HL-60 (cell line): ENCODE results near the gene COPZ2.
"Not testable (repeated sequence)": the region's sequence is repeated elsewhere in the genome, so short reads cannot be mapped to it uniquely, and the experiment has no call there.

ENCODE experiments used
- DNase-seq, 2 experiments: peaks; one replicate each; pipeline ENCODE4 v3.0.0-alpha.2; 2010 to 2020; ENCODE audit warnings: low read depth in 1 of 2, low spot score in 1 of 2
- H3K27ac ChIP-seq: fragments of 250-450 bp; sonication (Bioruptor Pico); replicated peaks from 2 replicates; pipeline ENCODE4 v1.5.1; 2020; ENCODE audit warnings: mild to moderate bottlenecking, moderate library complexity
- H3K27me3 ChIP-seq: fragments of 250-450 bp; sonication (Bioruptor Pico); 2 replicates; pipeline ENCODE4 v1.5.1; 2021; ENCODE audit warnings: mild to moderate bottlenecking, moderate library complexity; ENCODE audit not compliant: insufficient read depth, poor library complexity, severe bottlenecking
- H3K4me3 ChIP-seq: replicated peaks from 2 replicates; pipeline ENCODE4 v1.5.1; 2011; ENCODE audit warnings: mild to moderate bottlenecking, control low read depth, low read length; ENCODE audit not compliant: insufficient read depth
- CTCF ChIP-seq: IDR thresholded peaks from one replicate; pipeline ENCODE4 v1.5.1; 2011; ENCODE audit warnings: low read length, control low read depth, inconsistent platforms; ENCODE audit not compliant: insufficient read depth
- GABPA ChIP-seq: IDR thresholded peaks from 2 replicates; pipeline ENCODE4 v1.6.1; 2012; ENCODE audit warnings: low read depth
- POLR2AphosphoS5 ChIP-seq: IDR thresholded peaks from 2 replicates; pipeline ENCODE4 v1.6.1; 2012; ENCODE audit warnings: low read depth
- REST ChIP-seq: IDR thresholded peaks from 2 replicates; pipeline ENCODE4 v1.6.1; 2012; ENCODE audit warnings: low read depth; ENCODE audit not compliant: insufficient replicate concordance
- SPI1 ChIP-seq: IDR thresholded peaks from 2 replicates; pipeline ENCODE4 v1.6.1; 2012; ENCODE audit warnings: low read depth, mild to moderate bottlenecking, borderline replicate concordance

Gene COPZ2

GRCh38 chr17:48068491-48068961 lies 30.9 kb upstream of the COPZ2 start:
- no peak for TF ChIP-seq REST
- TF ChIP-seq POLR2AphosphoS5, result no peak
- TF ChIP-seq CTCF, result peak; percentile 6
- no peak for TF ChIP-seq GABPA
- Histone ChIP-seq H3K4me3 (no peak overlapping the region), H3K27me3 (no peaks in the 10 kb centered on the region), H3K27ac (no peak overlapping the region)
- peak in 1 of 2 experiments; percentile 18 for DNase-seq

- DNase-seq, H3K27me3 ChIP-seq, H3K4me3 ChIP-seq, H3K27ac ChIP-seq: not testable (repeated sequence)
Measured at GRCh38 chr17:48067808-48068207, 30.2 kb upstream of the COPZ2 start.

GRCh38 chr17:48067245-48067644 lies 29.6 kb upstream of the COPZ2 start:
- Histone ChIP-seq H3K4me3 (no peak overlapping the region), H3K27ac (no peak overlapping the region), H3K27me3 (no peaks in the 10 kb centered on the region)
- no peak for TF ChIP-seq CTCF
- TF ChIP-seq GABPA, result no peak
- no peak for TF ChIP-seq REST
- TF ChIP-seq SPI1, result no peak
- DNase-seq, result no peak

GRCh38 chr17:48066656-48067055 lies 29.1 kb upstream of the COPZ2 start:
- TF ChIP-seq GABPA (no peak), CTCF (no peak), REST (no peak), SPI1 (no peak), POLR2AphosphoS5 (no peak)
- Histone ChIP-seq H3K27me3 (no peaks in the 10 kb centered on the region), H3K27ac (no peak overlapping the region), H3K4me3 (no peak overlapping the region)
- DNase-seq, result no peak
